Stimulated activated CD8-positive, alpha-beta memory T cell treated with anti-CD3 and anti-CD28 coated beads, Interleukin-7, amount 100 ng/mL, for 24 hours (primary cell): ENCODE results near the gene PTPN20.
"Not testable (repeated sequence)": the region's sequence is repeated elsewhere in the genome, so short reads cannot be mapped to it uniquely, and the experiment has no call there.

Source experiments
- DNase-seq: peaks from one replicate; pipeline ENCODE4 v3.0.0-alpha.2; 2020; ENCODE audit warnings: low read depth

The PTPN20 gene

DNA sequence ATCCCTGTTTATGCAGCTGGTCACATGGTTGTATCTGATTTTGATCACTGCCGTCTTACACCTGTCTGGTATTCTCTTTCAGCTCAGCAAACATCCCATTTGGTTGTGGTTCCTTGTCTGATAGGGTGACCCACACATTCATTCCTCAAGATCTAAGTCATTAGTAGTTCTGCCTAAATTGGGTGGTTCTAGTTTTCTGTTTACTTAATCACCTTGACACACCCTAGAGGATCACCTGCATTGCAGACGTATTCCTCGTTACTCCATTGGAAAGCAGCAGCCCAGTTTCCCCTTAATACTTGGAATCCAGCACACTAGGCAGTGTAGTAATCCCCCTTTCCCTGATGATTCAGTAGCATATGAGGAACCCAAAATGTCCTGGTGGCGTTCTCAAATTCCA is 41.3 kb downstream of the PTPN20 start:
- DNase-seq: not testable (repeated sequence)

DNA sequence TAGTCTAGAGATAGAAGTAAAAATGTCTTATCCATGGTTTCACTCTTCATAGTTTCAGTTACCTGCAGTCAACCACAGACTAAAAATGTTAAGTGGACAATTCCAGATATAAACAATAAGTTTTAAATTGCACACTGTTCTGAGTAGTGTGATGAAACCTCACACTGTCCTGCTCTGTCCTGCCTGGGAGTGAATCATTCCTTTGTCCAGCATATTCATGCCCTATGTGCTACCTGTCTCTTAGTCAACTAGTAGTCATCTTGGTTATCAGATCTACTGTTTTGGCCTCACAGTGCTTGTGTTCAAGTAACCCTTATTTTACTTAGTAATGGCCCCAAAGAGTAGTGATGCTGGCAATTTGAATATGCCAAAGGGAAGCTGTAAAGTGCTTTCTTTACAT is 49.5 kb downstream of the PTPN20 start:
- DNase-seq: not testable (repeated sequence)

DNA sequence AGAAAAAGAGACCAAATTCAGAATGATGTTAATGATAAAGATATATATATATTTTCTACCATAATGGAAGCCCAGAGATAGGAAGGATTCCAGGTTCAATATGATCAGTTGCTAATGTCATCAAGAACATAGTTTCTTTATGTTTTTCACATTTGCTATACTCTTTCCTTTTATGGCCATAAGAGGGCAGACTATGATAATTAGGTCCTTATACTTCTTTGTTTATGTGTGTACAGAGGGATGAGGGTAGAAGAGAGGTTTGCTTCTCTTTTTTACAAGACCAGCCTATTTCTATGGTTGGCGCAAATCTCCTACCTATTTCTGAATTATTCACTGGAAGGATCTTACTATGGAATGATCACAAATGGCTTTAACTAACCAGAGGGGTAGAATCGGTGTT is 52.1 kb downstream of the PTPN20 start:
- DNase-seq: not testable (repeated sequence)

- not testable (repeated sequence) for DNase-seq
Observed at GRCh38 chr10:46967013-46967412, 55.8 kb downstream of the PTPN20 start.

GRCh38 chr10:46980223-46980622 is 69.0 kb downstream of the PTPN20 start:
- not testable (repeated sequence) for DNase-seq

- DNase-seq: not testable (repeated sequence)
Observed at GRCh38 chr10:46987233-46987924, 76.2 kb downstream of the PTPN20 start.

- DNase-seq: no peak
Observed at GRCh38 chr10:46992803-46993561, 81.8 kb downstream of the PTPN20 start.

DNA sequence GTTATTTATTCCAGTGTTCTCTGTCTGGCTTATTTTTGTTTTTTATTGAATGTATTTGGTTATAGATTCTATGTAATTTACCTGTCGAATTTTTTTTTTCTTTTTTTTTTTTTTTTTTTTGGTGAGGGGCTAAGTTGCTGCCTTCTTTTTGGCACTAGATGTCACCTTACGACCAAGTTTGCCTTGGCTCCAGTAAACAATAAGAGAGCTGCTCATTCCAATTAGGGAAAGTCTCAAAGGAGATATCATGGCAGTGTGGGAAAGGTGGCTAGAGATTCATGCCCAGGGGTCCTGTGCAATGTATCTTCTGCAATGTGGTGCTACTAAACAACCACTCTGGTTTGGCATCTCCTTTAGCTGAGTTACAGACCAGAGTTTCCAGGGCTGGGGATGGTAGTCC is 84.0 kb downstream of the PTPN20 start:
- no peak for DNase-seq

GRCh38 chr10:46998192-46998591 is 87.0 kb downstream of the PTPN20 start:
- no peak for DNase-seq

GRCh38 chr10:46998595-46998994 is 87.4 kb downstream of the PTPN20 start:
- DNase-seq: no peak

DNA sequence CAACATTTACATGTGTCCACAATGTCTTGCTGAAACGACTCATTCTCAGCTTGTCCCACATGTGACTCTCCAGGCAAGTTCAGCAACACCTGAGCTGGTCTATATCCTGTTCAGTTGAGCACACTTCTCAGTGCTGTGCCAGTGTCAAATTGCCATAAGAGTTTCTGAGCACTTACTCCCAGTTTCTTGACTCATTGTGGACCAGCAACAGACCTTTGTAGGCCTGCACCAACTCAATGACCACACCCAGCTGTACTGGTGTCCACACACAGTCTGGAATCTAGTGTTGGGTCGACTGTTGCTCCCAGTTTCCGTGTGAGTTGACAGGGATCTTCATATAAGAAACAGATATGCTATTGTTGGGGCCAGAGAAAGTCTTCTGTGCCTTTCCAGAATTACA is 88.0 kb downstream of the PTPN20 start:
- no peak for DNase-seq

DNA sequence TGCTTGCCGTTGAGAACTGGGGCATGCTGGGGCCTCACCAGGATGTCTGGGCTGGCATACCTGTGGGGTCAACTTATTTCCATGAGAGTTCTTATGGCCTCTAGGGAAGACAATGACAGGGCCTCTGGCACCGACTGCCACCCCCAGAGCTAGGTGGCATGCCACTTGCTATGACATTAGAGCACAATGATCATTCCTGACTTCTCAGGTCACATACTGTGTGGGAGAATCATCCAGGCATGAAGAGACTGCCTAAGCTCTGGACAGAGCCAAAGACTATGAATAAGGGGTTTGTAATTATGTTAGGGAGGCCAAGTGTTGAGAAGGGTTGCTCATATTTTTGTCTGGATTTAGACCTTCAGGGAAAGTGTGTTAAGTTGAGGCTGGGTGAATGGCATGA is 97.5 kb downstream of the PTPN20 start:
- DNase-seq: no peak

DNA sequence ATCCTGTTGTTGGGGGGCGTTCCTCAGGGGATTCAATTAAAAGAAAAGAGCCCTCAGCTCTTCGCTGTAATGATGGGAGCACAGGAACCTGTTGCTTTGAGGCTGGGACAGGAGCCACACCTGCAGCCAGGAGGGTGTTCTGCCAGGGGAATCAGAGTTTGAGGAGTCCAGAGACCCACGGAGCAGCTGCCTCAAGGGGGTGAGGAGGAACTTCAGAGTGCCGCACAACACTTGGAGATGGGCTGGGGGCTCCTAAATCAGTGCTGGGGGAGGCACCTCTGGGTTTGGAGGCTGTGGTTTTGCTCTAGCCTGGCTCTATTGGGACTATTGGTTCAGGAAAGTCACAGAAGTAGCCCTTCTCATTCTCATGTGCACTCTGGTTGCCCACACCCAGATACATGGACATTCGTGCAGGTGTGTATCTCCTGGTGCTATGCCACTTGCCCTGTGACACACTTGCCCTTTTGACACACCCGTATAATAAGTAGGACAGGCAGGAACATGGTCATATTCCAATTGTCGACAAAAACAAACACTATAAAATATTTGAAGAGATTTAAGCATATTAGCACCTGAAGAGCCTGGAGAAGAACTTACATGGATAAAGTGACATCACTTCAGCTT is 98.1 kb downstream of the PTPN20 start:
- DNase-seq: no peak

GRCh38 chr10:47010036-47010435 is 98.8 kb downstream of the PTPN20 start:
- DNase-seq: no peak

- DNase-seq: no peak
Observed at GRCh38 chr10:47012214-47012613, 101.0 kb downstream of the PTPN20 start.

- no peak for DNase-seq
Observed at GRCh38 chr10:47013507-47014154, 102.4 kb downstream of the PTPN20 start.

GRCh38 chr10:47015404-47015803 is 104.2 kb downstream of the PTPN20 start:
- no peak for DNase-seq

DNA sequence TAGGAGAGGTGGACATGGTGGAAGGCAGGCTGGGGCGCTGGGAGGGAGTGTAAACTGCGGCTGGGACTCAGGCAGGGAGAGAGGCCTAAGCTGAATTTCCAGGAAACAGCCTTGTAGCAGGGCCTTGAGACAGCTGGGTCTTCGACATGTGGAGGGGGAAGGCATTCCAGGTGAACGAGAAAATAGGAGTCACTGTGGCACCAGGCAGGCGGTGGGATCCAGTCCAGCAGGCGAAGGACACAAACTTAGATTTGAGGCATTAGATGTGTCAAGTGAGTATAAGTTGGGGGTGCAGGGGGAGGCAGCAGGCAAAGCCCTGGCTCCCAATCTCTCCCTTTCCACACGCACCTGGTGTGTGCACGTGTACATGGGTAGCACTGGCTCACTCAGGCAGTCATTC is 105.3 kb downstream of the PTPN20 start:
- DNase-seq: no peak

DNA sequence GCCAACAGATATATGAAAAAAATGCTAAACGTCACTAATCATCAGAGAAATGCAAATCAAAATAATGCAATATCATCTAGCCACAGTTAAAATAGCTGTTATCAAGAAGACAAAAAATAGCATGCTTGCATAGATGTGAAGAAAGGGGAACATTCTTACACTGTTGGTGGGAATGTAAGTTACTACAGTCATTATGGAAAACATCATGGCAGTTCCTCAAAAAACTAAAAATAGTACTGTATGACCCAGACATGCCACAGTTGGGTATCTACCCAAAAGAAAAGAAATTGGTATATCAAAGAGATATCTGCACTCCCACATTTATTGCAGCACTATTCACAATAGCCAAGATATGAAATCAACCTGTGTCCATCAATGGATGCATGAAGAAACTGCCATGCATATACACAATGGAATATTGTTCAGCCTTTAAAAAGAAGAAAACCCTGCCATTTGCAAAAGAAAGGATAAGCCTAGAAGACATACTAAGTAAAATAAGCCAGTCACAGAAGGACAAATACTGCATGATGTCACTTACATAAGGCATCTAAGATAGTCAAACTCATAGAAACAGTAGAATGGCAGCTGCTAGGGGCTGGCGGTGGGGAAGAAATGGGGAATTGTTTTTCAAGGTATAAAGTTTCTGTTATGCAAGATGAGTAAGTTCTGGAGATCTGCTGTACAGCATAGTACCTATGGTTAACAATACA is 107.0 kb downstream of the PTPN20 start:
- DNase-seq: no peak

DNA sequence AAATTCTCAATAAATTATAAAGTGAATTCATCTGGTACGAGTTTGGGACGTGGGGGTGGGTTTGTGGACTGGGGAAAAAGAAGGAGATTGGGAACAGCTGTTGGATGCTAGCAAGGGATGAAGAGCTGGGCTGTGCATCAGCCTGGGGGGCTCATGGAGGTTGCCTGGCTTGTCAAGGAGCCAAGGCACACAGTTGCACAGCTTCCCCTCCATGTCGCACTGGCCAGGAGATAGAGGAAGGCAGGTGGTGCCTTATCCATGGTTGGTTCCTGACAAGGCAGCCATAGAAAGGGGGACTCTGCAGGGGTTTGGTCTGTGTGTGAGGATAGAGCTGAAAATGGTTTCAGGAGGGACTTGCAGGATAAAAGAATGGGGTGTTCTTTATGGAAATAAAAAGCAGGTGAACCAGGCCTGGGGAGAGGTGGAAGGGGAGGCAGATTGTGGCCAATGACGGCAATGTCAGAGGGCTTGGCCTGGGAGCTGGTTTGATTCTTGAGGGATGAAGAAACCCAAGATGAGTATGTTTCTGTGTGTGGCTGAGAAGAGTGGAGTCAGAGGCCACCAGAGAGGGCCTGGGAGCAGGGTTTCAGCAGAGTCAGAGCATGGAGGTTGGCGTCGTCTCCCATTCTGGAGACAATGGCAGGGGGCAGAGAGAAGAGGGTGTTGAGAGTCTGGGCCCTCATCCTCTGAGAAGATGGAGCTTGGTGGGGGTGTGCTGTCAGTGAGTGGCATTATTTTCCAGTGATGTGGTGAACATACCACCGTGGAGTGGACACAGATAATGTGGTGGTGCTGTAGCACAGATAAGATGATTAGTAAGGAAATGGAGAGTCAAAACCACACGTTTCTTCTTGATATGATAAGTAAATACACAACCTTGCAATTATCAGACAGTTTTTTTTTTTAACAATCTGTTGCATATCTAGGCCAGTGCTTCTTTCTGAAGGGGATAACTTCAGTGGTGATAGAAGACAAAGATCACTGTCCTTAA is 108.2 kb downstream of the PTPN20 start:
- no peak for DNase-seq

DNA sequence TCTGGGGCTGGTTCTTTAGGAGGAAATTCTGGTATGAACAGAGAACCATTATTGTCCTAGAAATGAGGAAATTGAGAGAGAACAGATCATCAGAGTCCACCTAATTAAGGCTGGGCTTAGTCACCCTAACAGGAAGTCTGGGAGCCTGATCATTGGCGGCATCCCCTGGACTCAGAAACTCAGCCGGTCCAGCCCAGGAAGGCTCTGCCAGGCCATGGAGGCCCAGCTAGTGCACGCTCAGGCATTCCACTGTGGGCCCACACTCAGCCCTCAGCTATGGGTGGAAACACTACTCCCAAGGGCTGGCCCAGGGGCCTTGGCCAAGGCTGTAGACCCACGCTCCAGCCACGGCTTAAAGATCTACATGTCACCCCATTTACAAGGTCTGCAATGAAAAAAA is 109.2 kb downstream of the PTPN20 start:
- no peak for DNase-seq
